A673 (cell line): Measurements from ENCODE around the gene CNTNAP4.

Experiments
- CTCF ChIP-seq: fragments of 300-800, 200-600 bp; sonication (generic); conservative IDR thresholded peaks from 2 replicates; pipeline ENCODE4 v1.5.1; 2017; ENCODE audit warnings: low read depth, mild to moderate bottlenecking, antibody characterized with exemption, low read length, moderate library complexity, mixed read lengths
- EZH2 ChIP-seq: fragments of 200-600 bp; sonication (generic); IDR thresholded peaks from 2 replicates; pipeline ENCODE4 v1.6.1; 2017; ENCODE audit warnings: borderline replicate concordance, low read depth, mild to moderate bottlenecking, mixed read lengths, antibody characterized with exemption, low read length; ENCODE audit not compliant: poor library complexity, severe bottlenecking

GRCh38 chr16:76441391-76441790 lies 164.2 kb downstream of the CNTNAP4 start:
- TF ChIP-seq CTCF: no peak
- no peak for TF ChIP-seq EZH2
